GM12878 (cell line): ENCODE measurements around the gene DMRTC2. TPM values are rescaled to one million over a fixed set of nuclear protein-coding genes. Genes with fewer than 3 reads are reported as not detected.
A peak's percentile ranks its signal among the peaks of the same experiment; 100 is the strongest.

Experiments used
- ATAC-seq: fragments of 200-7000 bp; cut with Tn5 transposase; 3 replicates; pipeline ENCODE4 v1.9.1; 2020; ENCODE audit warnings: mild to moderate bottlenecking, moderate library complexity
- BruUV-seq: library from RNA; stranded (reverse); fragments of 400-500 nt; replicated peaks from 2 replicates; lab custom pipeline; 2021; lab: Mats Ljungman, UMichigan
- CTCF ChIA-PET: fragments of 300-600 bp; sonication (Branson Sonifier 250); formaldehyde crosslinking; extraction: SDS; loops from one replicate; lab custom pipeline; 2021; ENCODE audit warnings: inconsistent platforms; lab: Yijun Ruan, JAX
- POLR2A ChIA-PET: fragments of 350-600 bp; formaldehyde crosslinking; extraction: SDS; loops from one replicate; lab custom pipeline; 2021; ENCODE audit warnings: inconsistent platforms; lab: Charles Lee
- RAD21 ChIA-PET: fragments of 300-600 bp; sonication (Branson Sonifier 250); formaldehyde crosslinking; loops from one replicate; lab custom pipeline; 2023; ENCODE audit warnings: antibody characterized with exemption; ENCODE audit not compliant: unreplicated experiment; lab: Charles Lee
- SMC1A ChIA-PET: fragments of 300-600 bp; sonication (Branson Sonifier 250); formaldehyde crosslinking; loops from one replicate; lab custom pipeline; 2023; ENCODE audit not compliant: unreplicated experiment, uncharacterized antibody; lab: Charles Lee
- DNase-seq: peaks from one replicate; pipeline ENCODE4 v3.0.0-alpha.2; 2011; ENCODE audit warnings: low read depth, low spot score
- FAIRE-seq: peaks from 3 replicates; lab custom pipeline; 2011; peaks lifted over from hg19 to GRCh38; lab: Jason Lieb, UNC
- H2AFZ ChIP-seq: 2 replicates; pipeline ENCODE4 v1.6.0; 2011; ENCODE audit warnings: low read depth, low read length, control low read depth; ENCODE audit not compliant: control insufficient read depth
- H3K27ac ChIP-seq: 2 replicates; pipeline ENCODE4 v1.5.1; 2011; ENCODE audit warnings: control low read depth; ENCODE audit not compliant: control insufficient read depth, insufficient read depth
- H3K27me3 ChIP-seq, 2 experiments: replicated peaks in 1 of 2; 2 replicates each; pipeline versions ENCODE4 v1.6.0 to v1.6.1; 2011; ENCODE audit warnings: low read length in 1 of 2; ENCODE audit not compliant: control insufficient read depth in 2 of 2, insufficient read depth in 2 of 2
- H3K36me3 ChIP-seq, 2 experiments: 2 replicates each; pipeline ENCODE4 v1.5.1; 2011; ENCODE audit warnings: low read length in 1 of 2; ENCODE audit not compliant: control insufficient read depth in 2 of 2, insufficient read depth in 2 of 2
- H3K4me1 ChIP-seq: 2 replicates; pipeline ENCODE4 v1.6.1; 2011; ENCODE audit warnings: mild to moderate bottlenecking, low read length, moderate library complexity, mixed read lengths; ENCODE audit not compliant: control insufficient read depth, insufficient read depth
- H3K4me2 ChIP-seq: 2 replicates; pipeline ENCODE4 v1.6.0; 2011; ENCODE audit warnings: control low read depth; ENCODE audit not compliant: control insufficient read depth, insufficient read depth
- H3K4me3 ChIP-seq: fragments of 200-600 bp; sonication (generic); 2 replicates; pipeline ENCODE4 v1.5.1; 2016
- H3K79me2 ChIP-seq: 2 replicates; pipeline ENCODE4 v1.6.0; 2011; ENCODE audit warnings: low read length; ENCODE audit not compliant: control insufficient read depth, insufficient read depth
- H3K9ac ChIP-seq: 2 replicates; pipeline ENCODE4 v1.8.0; 2011; ENCODE audit warnings: low read length, control low read depth, mixed read lengths; ENCODE audit not compliant: control insufficient read depth, insufficient read depth
- H3K9me3 ChIP-seq: replicated peaks from 3 replicates; pipeline ENCODE4 v1.5.1; 2011; ENCODE audit warnings: mild to moderate bottlenecking, low read length; ENCODE audit not compliant: control insufficient read depth, insufficient read depth
- H4K20me1 ChIP-seq: 2 replicates; pipeline ENCODE4 v1.6.0; 2011; ENCODE audit not compliant: control insufficient read depth, insufficient read depth
- ATF2 ChIP-seq: IDR thresholded peaks from 2 replicates; pipeline ENCODE4 v1.6.1; 2012; ENCODE audit warnings: low read length, inconsistent platforms
- BCL3 ChIP-seq: IDR thresholded peaks from 2 replicates; pipeline ENCODE4 v1.6.1; 2011; ENCODE audit warnings: borderline replicate concordance, low read depth, mild to moderate bottlenecking, moderate library complexity, low read length; ENCODE audit not compliant: insufficient read depth, poor library complexity, severe bottlenecking
- CTCF ChIP-seq, 3 experiments: IDR thresholded peaks in 2 of 3; conservative IDR thresholded peaks in 1 of 3; 2 replicates each; pipeline ENCODE4 v1.5.1; 2011; ENCODE audit warnings: low read depth in 3 of 3, low read length in 3 of 3, mild to moderate bottlenecking in 3 of 3, control low read depth in 2 of 3, moderate library complexity in 2 of 3, inconsistent platforms in 1 of 3, mixed read lengths in 1 of 3; ENCODE audit not compliant: control insufficient read depth in 2 of 3, insufficient read depth in 1 of 3; ENCODE audit errors: extremely low read depth in 1 of 3
- EED ChIP-seq: sonication (generic); IDR thresholded peaks from 2 replicates; pipeline ENCODE4 v1.6.1; 2016; ENCODE audit warnings: antibody characterized with exemption, low read depth
- NFYA ChIP-seq: IDR thresholded peaks from 2 replicates; pipeline ENCODE4 v1.6.1; 2011; ENCODE audit warnings: low read depth, mild to moderate bottlenecking, low read length, improper control_type of control experiment, borderline replicate concordance
- RUNX3 ChIP-seq: IDR thresholded peaks from 2 replicates; pipeline ENCODE4 v1.6.1; 2012; ENCODE audit warnings: low read length, inconsistent platforms
- SPI1 ChIP-seq: IDR thresholded peaks from 2 replicates; pipeline ENCODE4 v1.6.1; 2011; ENCODE audit warnings: low read depth, mild to moderate bottlenecking, low read length, moderate library complexity, borderline replicate concordance; ENCODE audit not compliant: insufficient read depth
- YY1 ChIP-seq: IDR thresholded peaks from 2 replicates; pipeline ENCODE4 v1.6.1; 2011; ENCODE audit warnings: low read depth, mild to moderate bottlenecking, low read length
- ZNF274 ChIP-seq: IDR thresholded peaks from one replicate; pipeline ENCODE4 v1.8.0; 2011; ENCODE audit not compliant: insufficient read length, insufficient read depth
- WGBS: methylation state at CpG from one replicate; pipeline ENCODE4 v1.1.6; 2016; ENCODE audit warnings: low lambda C conversion rate; ENCODE audit not compliant: insufficient replicate concordance, insufficient coverage; ENCODE audit errors: missing lambda C conversion rate; 5-methylcytosine and 5-hydroxymethylcytosine counted together
- in situ Hi-C: fragments of 300-500 bp; cut with MboI; formaldehyde crosslinking; loops from 9 replicates; pipeline ENCODE4 v1.14.3; 2018; ENCODE audit warnings: mixed read lengths
- intact Hi-C: fragments of 100-400 bp; cut with micrococcal nuclease; formaldehyde crosslinking; loops from one replicate; pipeline ENCODE4 v1.14.2; 2022; ENCODE audit not compliant: unreplicated experiment
- polyA plus RNA-seq, 11 experiments: library from polyadenylated mRNA; depleted of rRNA in 4 of 11; unstranded in 6 of 11; stranded (reverse) in 5 of 11; fragments of >200 nt; fragmentation: Nextera tagmentation in 4 of 11; fragmentation: Illumina TruSeq in 1 of 11; extraction: Ambion mirVana in 4 of 11; extraction: Trizol in 1 of 11; gene quantifications; 1 replicate in 1 of 11; 2 replicates in 10 of 11; pipeline versions ENCODE4 v1.2.1 to v1.2.3, GENCODE V29; 2011 to 2016; ENCODE audit warnings: inconsistent platforms in 2 of 11, missing spikeins in 2 of 11, low read depth in 1 of 11
- total RNA-seq, 4 experiments: library from RNA; depleted of rRNA in 3 of 4; stranded (reverse); fragments of >200 nt in 3 of 4; fragmentation: Illumina TruSeq in 1 of 4; extraction: Trizol in 1 of 4; gene quantifications; 2 replicates each; pipeline versions ENCODE4 v1.2.1 to v1.2.3, GENCODE V29; 2013 to 2021

Gene DMRTC2
- total and polyA plus RNA-seq, 10 of the 15 experiments (the other 5 are each of a cell fraction or from before 2014, with no cell fraction given) = not detected

- no peak for TF ChIP-seq ATF2
- TF ChIP-seq NFYA = no peak
- no peak for TF ChIP-seq YY1
- TF ChIP-seq BCL3 = no peak
These were observed 34.5 kb upstream of the DMRTC2 start (continued) for GRCh38 chr19:41810301-41810700.

- H3K4me3 ChIP-seq = no peak overlapping the region
- ATAC-seq (peak; percentile 45), DNase-seq (no peak), FAIRE-seq (no peak)
- BruUV-seq = no TSS peak
- ChIA-PET SMC1A (interaction anchor here (0.8 kb wide), 1 partner anchor 18 kb away, joined by 3 read pairs; no protein-coding TSS in a partner anchor), CTCF (interaction anchor here (0.6 to 4.0 kb wide), 5 partner anchors 10 to 104 kb away, joined by 3 to 17 read pairs (median 4); no protein-coding TSS in a partner anchor), POLR2A (interaction anchor here (1.2 kb wide), 1 partner anchor 49 kb away, joined by 3 read pairs; the partner anchor contains the start of gene RPS19), RAD21 (interaction anchor here (1.0 kb wide), 1 partner anchor 58 kb away, joined by 3 read pairs; no protein-coding TSS in a partner anchor)
- H2AFZ ChIP-seq = no peak overlapping the region
- H3K4me2 ChIP-seq = no peak overlapping the region
- H3K36me3 ChIP-seq = no peaks in the 10 kb centered on the region
- H3K4me1 ChIP-seq = peaks cover 5% of the 10 kb centered on the region
- intact Hi-C loops (no loop called here), in situ Hi-C loops (no loop called here)
- no peaks in the 10 kb centered on the region for H3K79me2 ChIP-seq
- H3K27me3 ChIP-seq = no peaks in the 10 kb centered on the region; a peak in 1 of 4 replicates
- TF ChIP-seq SPI1 (peak; percentile 78), RUNX3 (peak; percentile 68), EED (peak; percentile 39; the same call in 1 of the 2 replicates), CTCF (IDR thresholded peaks at IDR 0.05 in 2 of 3, conservative IDR thresholded peaks at IDR 0.05 in 1 of 3; ENCODE audit: control insufficient read depth in 2 of 3, extremely low read depth in 1 of 3, insufficient read depth in 1 of 3, low read depth in 3 of 3, low read length in 3 of 3) (no peak), ZNF274 (no peak)
- TF ChIP-seq, all 136 proteins: peak for 3
- no peak overlapping the region for H3K27ac ChIP-seq
- H3K9me3 ChIP-seq = no peaks in the 10 kb centered on the region
- H4K20me1 ChIP-seq = no peaks in the 10 kb centered on the region; the same call in 1 of the 2 replicates
- no peak overlapping the region; the same call in 1 of the 2 replicates for H3K9ac ChIP-seq
- WGBS = 6% methylated on average over 3 of the region's 3 CpGs
These were observed 33.8 kb upstream of the DMRTC2 start for GRCh38 chr19:41811036-41811435.
